Breast epithelium (tissue), 3 donors: Measurements from ENCODE around the gene SHANK3.

Source experiments
- CTCF ChIP-seq, 3 donors: fragments of 450-650 bp; IDR thresholded peaks; one replicate each; pipeline ENCODE4 v1.5.1; 2016 to 2017; ENCODE audit warnings: antibody characterized with exemption in 3 of 3, mild to moderate bottlenecking in 3 of 3, moderate library complexity in 3 of 3
- POLR2A ChIP-seq: fragments of 450-650 bp; IDR thresholded peaks from one replicate; pipeline ENCODE4 v1.6.1; 2016; ENCODE audit warnings: antibody characterized with exemption, mild to moderate bottlenecking, moderate library complexity
- POLR2AphosphoS5 ChIP-seq, 3 donors: sonication (generic); formaldehyde crosslinking; IDR thresholded peaks; one replicate each; pipeline ENCODE4 v1.6.1; 2017; ENCODE audit warnings: antibody characterized with exemption in 3 of 3

- TF ChIP-seq POLR2A (no peak), CTCF (IDR thresholded peaks at IDR 0.05) (no peak), POLR2AphosphoS5 (IDR thresholded peaks at IDR 0.05) (no peak)
Measured at GRCh38 chr22:50705219-50705691, 32.6 kb downstream of the SHANK3 start.
